ENCODE results near the gene KCNQ1. TPM values are rescaled to one million over a fixed set of nuclear protein-coding genes. Genes with fewer than 3 reads are reported as not detected.

Gene KCNQ1
- total RNA-seq, 1 donor from 2014 or later, result 2.7 TPM

DNA sequence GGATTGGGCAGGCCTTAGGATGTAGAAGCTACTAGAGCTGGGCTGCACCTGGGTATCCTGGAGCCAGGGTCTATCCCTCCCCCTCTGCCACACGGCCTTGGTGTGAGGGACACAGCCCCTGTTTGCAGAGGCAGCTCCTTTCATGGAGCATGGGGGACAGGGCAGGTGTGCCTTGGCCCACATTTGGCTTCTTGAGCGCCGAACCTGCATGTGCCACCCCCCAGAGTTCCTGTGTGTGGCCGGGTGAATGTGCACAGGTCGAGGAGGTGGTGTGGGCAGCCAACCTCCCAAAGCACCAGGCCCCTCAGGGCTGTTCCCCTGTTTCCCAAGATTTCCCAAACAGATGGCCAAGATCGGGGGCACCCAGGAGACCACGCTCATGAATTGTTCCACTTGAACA, 262.9 kb downstream of the KCNQ1 start:
- TF ChIP-seq, protein P1, sequence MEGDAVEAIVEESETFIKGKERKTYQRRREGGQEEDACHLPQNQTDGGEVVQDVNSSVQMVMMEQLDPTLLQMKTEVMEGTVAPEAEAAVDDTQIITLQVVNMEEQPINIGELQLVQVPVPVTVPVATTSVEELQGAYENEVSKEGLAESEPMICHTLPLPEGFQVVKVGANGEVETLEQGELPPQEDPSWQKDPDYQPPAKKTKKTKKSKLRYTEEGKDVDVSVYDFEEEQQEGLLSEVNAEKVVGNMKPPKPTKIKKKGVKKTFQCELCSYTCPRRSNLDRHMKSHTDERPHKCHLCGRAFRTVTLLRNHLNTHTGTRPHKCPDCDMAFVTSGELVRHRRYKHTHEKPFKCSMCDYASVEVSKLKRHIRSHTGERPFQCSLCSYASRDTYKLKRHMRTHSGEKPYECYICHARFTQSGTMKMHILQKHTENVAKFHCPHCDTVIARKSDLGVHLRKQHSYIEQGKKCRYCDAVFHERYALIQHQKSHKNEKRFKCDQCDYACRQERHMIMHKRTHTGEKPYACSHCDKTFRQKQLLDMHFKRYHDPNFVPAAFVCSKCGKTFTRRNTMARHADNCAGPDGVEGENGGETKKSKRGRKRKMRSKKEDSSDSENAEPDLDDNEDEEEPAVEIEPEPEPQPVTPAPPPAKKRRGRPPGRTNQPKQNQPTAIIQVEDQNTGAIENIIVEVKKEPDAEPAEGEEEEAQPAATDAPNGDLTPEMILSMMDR (IDR thresholded peaks at IDR 0.05), result no peak
- peaks cover 13% of the 10 kb centered on the region for H3K4me1 ChIP-seq
- intact Hi-C loops (cut with DNase I), result no loop called here
- no peaks in the 10 kb centered on the region for H3K36me3 ChIP-seq
- no peaks in the 10 kb centered on the region for H3K27me3 ChIP-seq
- no peak for DNase-seq (ENCODE audit: extremely low spot score in 2 of 2)
- peak overlapping the region; percentile 85 for H3K27ac ChIP-seq
- no peak overlapping the region for H3K4me3 ChIP-seq
- H3K9me3 ChIP-seq, result no peaks in the 10 kb centered on the region

DNA sequence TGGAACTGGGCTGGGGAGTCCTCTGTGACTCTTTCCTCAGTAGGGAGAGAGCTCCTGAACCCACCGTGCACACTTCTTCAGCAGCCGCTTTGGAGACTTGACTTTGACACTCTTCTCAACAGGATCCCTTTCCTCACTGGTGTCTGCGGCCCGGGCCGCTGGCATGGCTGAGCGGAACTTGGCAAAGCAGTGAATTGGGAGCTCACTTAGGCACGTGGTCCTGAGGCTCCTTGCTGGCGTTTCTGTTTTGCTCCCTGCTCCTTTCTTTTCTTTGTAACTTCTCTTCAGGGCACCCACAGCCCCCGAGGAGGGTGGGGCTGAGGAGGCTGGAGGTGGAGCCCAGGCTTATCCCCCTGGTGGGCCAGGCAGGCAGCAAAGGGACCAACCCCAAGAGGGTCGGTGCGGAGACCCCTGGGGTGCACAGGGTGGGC, 263.4 kb downstream of the KCNQ1 start:
- intact Hi-C loops (cut with DNase I), result no loop called here
- H3K27ac ChIP-seq, result peak overlapping the region; percentile 85
- no peaks in the 10 kb centered on the region for H3K27me3 ChIP-seq
- H3K9me3 ChIP-seq, result no peaks in the 10 kb centered on the region
- H3K36me3 ChIP-seq, result no peaks in the 10 kb centered on the region
- peaks cover 17% of the 10 kb centered on the region for H3K4me1 ChIP-seq
- no peak overlapping the region for H3K4me3 ChIP-seq
- no peak for TF ChIP-seq POLR2AphosphoS5 (IDR thresholded peaks at IDR 0.05; ENCODE audit: insufficient read depth in 1 of 2, low read depth in 1 of 2)
- TF ChIP-seq, protein P1 (IDR thresholded peaks at IDR 0.05), result no peak
- no peak for TF ChIP-seq POLR2A (IDR thresholded peaks at IDR 0.05)
- no peak for DNase-seq (ENCODE audit: extremely low spot score in 2 of 2)

DNA sequence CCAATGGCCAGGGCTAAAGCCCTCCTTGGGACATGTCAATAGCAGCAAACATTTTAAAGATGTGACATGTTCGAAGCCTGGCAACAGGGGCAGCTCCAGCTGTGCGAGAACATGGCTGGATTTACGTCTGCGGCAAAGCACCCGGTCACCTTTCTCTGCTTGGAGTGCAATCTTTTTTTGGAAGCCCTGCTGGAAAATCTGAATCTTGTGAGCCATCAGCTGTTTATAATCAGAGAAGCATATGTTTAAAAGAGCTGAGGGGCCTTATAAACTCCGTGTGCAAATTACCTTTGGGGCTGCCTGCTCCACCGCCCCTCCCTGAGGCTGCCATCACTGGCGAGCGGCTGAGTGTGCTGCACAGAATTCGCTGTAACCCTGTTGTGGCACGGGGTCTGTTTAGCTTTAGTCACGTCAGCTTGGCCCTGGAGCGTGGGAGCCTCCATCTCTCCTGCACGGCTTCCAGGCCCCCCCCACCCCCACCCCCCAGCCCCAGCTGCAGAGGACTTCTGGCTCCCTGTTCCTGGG, 264.0 kb downstream of the KCNQ1 start:
- no peak for DNase-seq (ENCODE audit: extremely low spot score in 2 of 2)
- H3K27me3 ChIP-seq, result no peaks in the 10 kb centered on the region
- H3K9me3 ChIP-seq, result no peaks in the 10 kb centered on the region
- H3K4me1 ChIP-seq, result peaks cover 24% of the 10 kb centered on the region
- H3K4me3 ChIP-seq, result peak overlapping the region in 1 of 2 donors; percentile 35
- H3K36me3 ChIP-seq, result no peaks in the 10 kb centered on the region
- intact Hi-C loops (cut with DNase I), result no loop called here
- TF ChIP-seq, protein P1 (IDR thresholded peaks at IDR 0.05), result no peak
- TF ChIP-seq POLR2AphosphoS5 (IDR thresholded peaks at IDR 0.05; ENCODE audit: insufficient read depth in 1 of 2, low read depth in 1 of 2), result peak in 1 of 2 donors; percentile 44
- peak overlapping the region; percentile 85 for H3K27ac ChIP-seq

DNA sequence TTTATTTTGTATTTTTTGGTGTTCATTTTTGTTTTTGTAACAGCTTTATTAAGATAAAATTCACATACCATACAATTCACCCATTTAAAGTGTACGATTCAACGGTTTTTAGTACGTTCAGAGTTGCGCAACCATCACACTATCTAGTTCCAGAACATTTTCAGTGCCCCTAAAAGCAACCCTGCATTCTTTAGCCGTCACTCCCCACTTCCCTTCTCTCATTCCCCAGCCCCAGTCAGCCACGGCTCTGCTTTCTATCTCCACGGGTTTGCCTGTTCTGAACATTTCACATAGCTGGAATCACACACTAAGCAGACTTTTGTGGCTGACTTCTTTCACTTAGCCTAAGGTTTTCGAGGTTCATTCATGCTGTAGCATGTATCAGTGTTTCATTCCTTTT, 264.6 kb downstream of the KCNQ1 start:
- Histone ChIP-seq H3K4me3 (peak overlapping the region in 1 of 2 donors; percentile 35), H3K27ac (peak overlapping the region; percentile 85), H3K36me3 (no peaks in the 10 kb centered on the region), H3K4me1 (peaks cover 30% of the 10 kb centered on the region), H3K9me3 (no peaks in the 10 kb centered on the region), H3K27me3 (no peaks in the 10 kb centered on the region)
- intact Hi-C loops (cut with DNase I), result no loop called here
- DNase-seq (ENCODE audit: extremely low spot score in 2 of 2), result no peak
- TF ChIP-seq, protein P1 (IDR thresholded peaks at IDR 0.05), result no peak
- TF ChIP-seq POLR2A (IDR thresholded peaks at IDR 0.05), result no peak
- TF ChIP-seq POLR2AphosphoS5 (IDR thresholded peaks at IDR 0.05; ENCODE audit: insufficient read depth in 1 of 2, low read depth in 1 of 2), result peak in 1 of 2 donors; percentile 14

DNA sequence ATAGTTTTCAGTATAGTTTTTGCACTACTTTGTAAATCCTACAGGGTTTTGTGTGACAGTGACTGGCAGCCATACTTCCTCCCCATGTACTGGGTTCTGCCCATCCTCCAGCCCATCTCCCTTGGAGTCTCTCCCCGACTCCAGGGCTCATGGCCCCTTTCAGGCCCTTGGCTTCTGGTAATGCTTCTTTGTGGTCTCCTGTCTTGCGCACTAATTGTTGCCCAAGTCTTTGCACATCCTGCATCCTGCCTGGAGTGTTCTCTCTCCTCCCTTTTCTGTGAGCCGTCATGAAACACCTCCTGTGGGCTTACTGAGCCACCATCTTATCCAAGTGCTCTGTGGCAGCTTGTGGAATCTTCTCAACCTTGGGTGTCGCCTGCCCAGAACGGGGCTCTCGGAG, 266.4 kb downstream of the KCNQ1 start:
- no peak overlapping the region for H3K4me3 ChIP-seq
- peaks cover 31% of the 10 kb centered on the region for H3K4me1 ChIP-seq
- intact Hi-C loops (cut with DNase I), result no loop called here
- H3K9me3 ChIP-seq, result no peaks in the 10 kb centered on the region
- no peaks in the 10 kb centered on the region for H3K36me3 ChIP-seq
- no peaks in the 10 kb centered on the region for H3K27me3 ChIP-seq
- no peak for DNase-seq (ENCODE audit: extremely low spot score in 2 of 2)
- H3K27ac ChIP-seq, result no peak overlapping the region
- no peak for TF ChIP-seq POLR2A (IDR thresholded peaks at IDR 0.05)
- no peak for TF ChIP-seq POLR2AphosphoS5 (IDR thresholded peaks at IDR 0.05; ENCODE audit: insufficient read depth in 1 of 2, low read depth in 1 of 2)
- TF ChIP-seq, protein P1 (IDR thresholded peaks at IDR 0.05), result no peak
